Suprapubic skin (tissue), 3 donors: Measurements from ENCODE around the gene CAMK4.

Experiments used
- EP300 ChIP-seq: sonication (generic); formaldehyde crosslinking; IDR thresholded peaks from one replicate; pipeline ENCODE4 v1.6.1; 2017; ENCODE audit warnings: antibody characterized with exemption
- POLR2A ChIP-seq, 2 donors: fragments of 450-650 bp; IDR thresholded peaks; one replicate each; pipeline ENCODE4 v1.6.1; 2017; ENCODE audit warnings: antibody characterized with exemption in 2 of 2, mild to moderate bottlenecking in 2 of 2, moderate library complexity in 2 of 2
- TF ChIP-seq, protein P1 (sequence below), 2 donors: fragments of 200-600 bp in 1 of 2; fragments of 450-650 bp in 1 of 2; sonication (generic) in 1 of 2; IDR thresholded peaks; one replicate each; pipeline ENCODE4 v1.5.1; 2016 to 2019; ENCODE audit warnings: antibody characterized with exemption in 2 of 2, mild to moderate bottlenecking in 1 of 2, moderate library complexity in 1 of 2

DNA sequence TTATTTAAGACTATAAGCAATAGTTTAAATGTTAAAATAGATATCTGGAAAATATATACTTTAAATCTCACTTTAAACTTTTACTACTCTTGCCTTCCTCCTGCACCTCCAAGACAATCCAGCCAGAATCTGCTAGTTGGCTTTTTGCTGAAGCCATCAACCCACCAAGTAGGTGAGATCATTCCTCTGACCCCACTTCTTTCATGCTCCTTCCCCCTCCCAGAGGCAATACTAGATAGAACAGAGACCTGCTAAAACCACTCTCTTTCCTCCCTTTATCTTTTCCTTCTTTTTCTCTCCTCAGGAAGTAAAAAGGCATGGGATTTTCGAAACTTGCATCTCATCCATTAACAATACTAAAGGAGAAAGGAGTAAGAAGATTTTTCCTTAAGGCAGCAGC lies 30.1 kb upstream of the CAMK4 start:
- TF ChIP-seq, protein P1, sequence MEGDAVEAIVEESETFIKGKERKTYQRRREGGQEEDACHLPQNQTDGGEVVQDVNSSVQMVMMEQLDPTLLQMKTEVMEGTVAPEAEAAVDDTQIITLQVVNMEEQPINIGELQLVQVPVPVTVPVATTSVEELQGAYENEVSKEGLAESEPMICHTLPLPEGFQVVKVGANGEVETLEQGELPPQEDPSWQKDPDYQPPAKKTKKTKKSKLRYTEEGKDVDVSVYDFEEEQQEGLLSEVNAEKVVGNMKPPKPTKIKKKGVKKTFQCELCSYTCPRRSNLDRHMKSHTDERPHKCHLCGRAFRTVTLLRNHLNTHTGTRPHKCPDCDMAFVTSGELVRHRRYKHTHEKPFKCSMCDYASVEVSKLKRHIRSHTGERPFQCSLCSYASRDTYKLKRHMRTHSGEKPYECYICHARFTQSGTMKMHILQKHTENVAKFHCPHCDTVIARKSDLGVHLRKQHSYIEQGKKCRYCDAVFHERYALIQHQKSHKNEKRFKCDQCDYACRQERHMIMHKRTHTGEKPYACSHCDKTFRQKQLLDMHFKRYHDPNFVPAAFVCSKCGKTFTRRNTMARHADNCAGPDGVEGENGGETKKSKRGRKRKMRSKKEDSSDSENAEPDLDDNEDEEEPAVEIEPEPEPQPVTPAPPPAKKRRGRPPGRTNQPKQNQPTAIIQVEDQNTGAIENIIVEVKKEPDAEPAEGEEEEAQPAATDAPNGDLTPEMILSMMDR (IDR thresholded peaks at IDR 0.05), result no peak
- TF ChIP-seq POLR2A (IDR thresholded peaks at IDR 0.05) (no peak), EP300 (no peak)
